ENCODE data around the gene WDPCP. TPM values are rescaled to one million over a fixed set of nuclear protein-coding genes. Genes with fewer than 3 reads are reported as not detected.

The WDPCP gene
- total and polyA plus RNA-seq, 2 of the 4 experiments (the other 2 are of a cell fraction): 2.2 to 10.2 TPM

DNA sequence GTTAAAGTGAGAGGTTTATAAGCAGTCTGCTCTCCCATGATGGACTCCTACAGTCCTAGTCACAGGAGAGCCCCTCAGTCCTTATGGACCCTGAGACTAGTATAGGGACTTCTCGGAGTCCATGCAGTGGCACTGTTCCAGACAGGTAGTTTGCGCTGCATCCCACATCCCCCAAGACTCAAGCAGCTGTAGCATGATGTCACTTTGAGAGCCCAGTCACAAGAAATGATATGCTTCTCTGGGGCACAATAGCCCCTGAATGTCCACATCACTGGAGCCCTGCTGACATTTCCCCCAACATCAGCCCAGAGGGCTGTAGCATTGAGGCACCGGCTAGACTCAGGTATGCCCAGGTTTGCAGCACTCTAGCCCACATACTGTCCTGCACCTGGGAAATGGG lies 317.6 kb downstream of the WDPCP start:
- BruUV-seq (replicated peaks): no TSS peak
- no peak overlapping the region for H3K23ac ChIP-seq (ENCODE audit: low read depth, low read length)
- H3K4me1 ChIP-seq (ENCODE audit: control insufficient read depth, insufficient read depth, low read length): no peaks in the 10 kb centered on the region
- peaks cover 4% of the 10 kb centered on the region for H3K9me3 ChIP-seq (ENCODE audit: control insufficient read depth, insufficient read depth, low read length)
- no peak overlapping the region for H2BK5ac ChIP-seq (ENCODE audit: low read depth, low read length, poor library complexity, severe bottlenecking)
- no peak overlapping the region for H4K91ac ChIP-seq (ENCODE audit: insufficient read depth, low read depth, low read length)
- no peak overlapping the region for H3K14ac ChIP-seq (replicated peaks; ENCODE audit: low read depth, low read length)
- no peak overlapping the region for H2BK15ac ChIP-seq (ENCODE audit: low read depth, low read length)
- H4K5ac ChIP-seq (ENCODE audit: low read depth, low read length): no peak overlapping the region
- no peaks in the 10 kb centered on the region for H3K27me3 ChIP-seq (ENCODE audit: control insufficient read depth, insufficient read depth, low read length)
- H3K4ac ChIP-seq (ENCODE audit: low read depth, low read length): no peak overlapping the region
- ChIA-PET CTCF (interaction anchor here (1.2 kb wide), 1 partner anchor 11 kb away, joined by 3 read pairs; no protein-coding TSS in a partner anchor), POLR2A (ENCODE audit: unreplicated experiment) (no interaction called here)
- H2BK20ac ChIP-seq (ENCODE audit: low read depth, low read length): no peak overlapping the region
- H3K36me3 ChIP-seq (ENCODE audit: control insufficient read depth, insufficient read depth, low read length): no peaks in the 10 kb centered on the region
- no peak overlapping the region for H2AK5ac ChIP-seq (ENCODE audit: low read depth, low read length)
- H2AFZ ChIP-seq (replicated peaks; ENCODE audit: low read length, poor library complexity): no peak overlapping the region
- H3K27ac ChIP-seq (ENCODE audit: insufficient read depth, low read length): no peak overlapping the region
- intact Hi-C loops (cut with micrococcal nuclease): no loop called here
- no peaks in the 10 kb centered on the region for H4K20me1 ChIP-seq (ENCODE audit: insufficient read depth, low read length)
- no peaks in the 10 kb centered on the region for H3K9me1 ChIP-seq (ENCODE audit: insufficient read depth, low read length)
- no peak overlapping the region for H3K56ac ChIP-seq (ENCODE audit: extremely low read depth, insufficient read depth, low read length)
- DNase-seq (no peak), ATAC-seq (ENCODE audit: low read depth) (no peak)
- no peak overlapping the region for H3K4me2 ChIP-seq (ENCODE audit: low read depth, low read length)
- no peak overlapping the region for H3K18ac ChIP-seq (ENCODE audit: low read depth, low read length)
- H3K79me1 ChIP-seq (ENCODE audit: low read depth in 1 of 2, low read length in 2 of 2): no peaks in the 10 kb centered on the region
- H3K9ac ChIP-seq (ENCODE audit: low read depth, low read length): no peak overlapping the region
- H2BK120ac ChIP-seq (ENCODE audit: low read depth, low read length): no peak overlapping the region
- H2AK9ac ChIP-seq (replicated peaks; ENCODE audit: low read depth, low read length, poor library complexity): no peak overlapping the region
- H4K8ac ChIP-seq (ENCODE audit: low read depth in 2 of 2, low read length in 2 of 2): no peak overlapping the region
- H3K4me3 ChIP-seq (ENCODE audit: insufficient read depth, low read depth, low read length): no peak overlapping the region
- in situ Hi-C loops (cut with MboI; ENCODE audit: low sequenced_read_pairs): no loop called here
- 75% methylated on average over 2 of the region's 3 CpGs; no CpG with 5 or more reads in 1 of the 2 experiments for WGBS, 2 experiments (ENCODE audit: extremely low coverage in 2 of 2, insufficient read length in 1 of 2)
- dilution Hi-C loops (cut with HindIII; ENCODE audit: low sequenced_read_pairs, unreplicated experiment): no loop called here
- TF ChIP-seq NFE2L2 (IDR thresholded peaks at IDR 0.05; ENCODE audit: low read depth, low read length) (no peak), MAFK (IDR thresholded peaks at IDR 0.05; ENCODE audit: low read depth, low read length) (no peak), MAZ (IDR thresholded peaks at IDR 0.05; ENCODE audit: borderline replicate concordance, low read depth, low read length) (no peak), CEBPB (IDR thresholded peaks at IDR 0.05; ENCODE audit: low read depth, low read length) (no peak), RFX5 (IDR thresholded peaks at IDR 0.05; ENCODE audit: low read depth, low read length) (no peak), RCOR1 (IDR thresholded peaks at IDR 0.05; ENCODE audit: insufficient replicate concordance, low read length) (no peak), CHD1 (IDR thresholded peaks at IDR 0.05; ENCODE audit: low read depth, low read length) (no peak), SMC3 (IDR thresholded peaks at IDR 0.05; ENCODE audit: low read depth, low read length) (no peak), POLR2A (IDR thresholded peaks at IDR 0.05; ENCODE audit: low read depth, low read length) (no peak), FOS (IDR thresholded peaks at IDR 0.05; ENCODE audit: low read depth, low read length) (no peak)
- TF ChIP-seq, protein P1, sequence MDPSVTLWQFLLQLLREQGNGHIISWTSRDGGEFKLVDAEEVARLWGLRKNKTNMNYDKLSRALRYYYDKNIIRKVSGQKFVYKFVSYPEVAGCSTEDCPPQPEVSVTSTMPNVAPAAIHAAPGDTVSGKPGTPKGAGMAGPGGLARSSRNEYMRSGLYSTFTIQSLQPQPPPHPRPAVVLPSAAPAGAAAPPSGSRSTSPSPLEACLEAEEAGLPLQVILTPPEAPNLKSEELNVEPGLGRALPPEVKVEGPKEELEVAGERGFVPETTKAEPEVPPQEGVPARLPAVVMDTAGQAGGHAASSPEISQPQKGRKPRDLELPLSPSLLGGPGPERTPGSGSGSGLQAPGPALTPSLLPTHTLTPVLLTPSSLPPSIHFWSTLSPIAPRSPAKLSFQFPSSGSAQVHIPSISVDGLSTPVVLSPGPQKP (IDR thresholded peaks at IDR 0.05; ENCODE audit: borderline replicate concordance, low read depth, low read length): no peak
- TF ChIP-seq, protein P2, sequence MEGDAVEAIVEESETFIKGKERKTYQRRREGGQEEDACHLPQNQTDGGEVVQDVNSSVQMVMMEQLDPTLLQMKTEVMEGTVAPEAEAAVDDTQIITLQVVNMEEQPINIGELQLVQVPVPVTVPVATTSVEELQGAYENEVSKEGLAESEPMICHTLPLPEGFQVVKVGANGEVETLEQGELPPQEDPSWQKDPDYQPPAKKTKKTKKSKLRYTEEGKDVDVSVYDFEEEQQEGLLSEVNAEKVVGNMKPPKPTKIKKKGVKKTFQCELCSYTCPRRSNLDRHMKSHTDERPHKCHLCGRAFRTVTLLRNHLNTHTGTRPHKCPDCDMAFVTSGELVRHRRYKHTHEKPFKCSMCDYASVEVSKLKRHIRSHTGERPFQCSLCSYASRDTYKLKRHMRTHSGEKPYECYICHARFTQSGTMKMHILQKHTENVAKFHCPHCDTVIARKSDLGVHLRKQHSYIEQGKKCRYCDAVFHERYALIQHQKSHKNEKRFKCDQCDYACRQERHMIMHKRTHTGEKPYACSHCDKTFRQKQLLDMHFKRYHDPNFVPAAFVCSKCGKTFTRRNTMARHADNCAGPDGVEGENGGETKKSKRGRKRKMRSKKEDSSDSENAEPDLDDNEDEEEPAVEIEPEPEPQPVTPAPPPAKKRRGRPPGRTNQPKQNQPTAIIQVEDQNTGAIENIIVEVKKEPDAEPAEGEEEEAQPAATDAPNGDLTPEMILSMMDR (conservative IDR thresholded peaks at IDR 0.05; ENCODE audit: low read depth, low read length): no peak
- TF ChIP-seq, protein P3, sequence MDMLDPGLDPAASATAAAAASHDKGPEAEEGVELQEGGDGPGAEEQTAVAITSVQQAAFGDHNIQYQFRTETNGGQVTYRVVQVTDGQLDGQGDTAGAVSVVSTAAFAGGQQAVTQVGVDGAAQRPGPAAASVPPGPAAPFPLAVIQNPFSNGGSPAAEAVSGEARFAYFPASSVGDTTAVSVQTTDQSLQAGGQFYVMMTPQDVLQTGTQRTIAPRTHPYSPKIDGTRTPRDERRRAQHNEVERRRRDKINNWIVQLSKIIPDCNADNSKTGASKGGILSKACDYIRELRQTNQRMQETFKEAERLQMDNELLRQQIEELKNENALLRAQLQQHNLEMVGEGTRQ (IDR thresholded peaks at IDR 0.05; ENCODE audit: low read depth, low read length): no peak

Measured in IMR-90 (cell line).